Colon (tissue), 2 donors: ENCODE data around the gene ZNF91.
"Not testable (repeated sequence)": the region's sequence is repeated elsewhere in the genome, so short reads cannot be mapped to it uniquely, and the experiment has no call there.

ENCODE experiments used
- FAIRE-seq: peaks from 2 replicates; lab custom pipeline; 2012; peaks lifted over from hg19 to GRCh38; lab: Jason Lieb, UNC
- donor health status: control.
- donor health status: control.

ZNF91 gene

DNA sequence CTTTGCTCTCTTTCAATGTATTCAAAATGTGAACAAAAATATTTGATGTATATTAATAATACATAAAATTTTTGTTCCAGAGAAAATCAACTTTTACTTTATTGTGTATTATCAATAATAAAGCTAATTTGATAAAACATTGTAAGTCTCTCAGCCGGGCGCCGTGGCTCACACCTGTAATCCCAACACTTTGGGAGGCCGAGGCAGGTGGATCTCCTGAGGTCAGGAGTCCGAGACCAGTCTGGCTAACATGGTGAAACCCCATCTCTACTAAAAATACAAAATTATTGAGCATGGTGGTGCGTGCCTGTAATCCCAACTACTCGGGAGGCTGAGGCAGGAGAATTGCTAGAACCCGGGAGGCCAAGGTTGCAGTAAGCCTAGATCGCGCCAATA is 449 bp upstream of the ZNF91 start:
- FAIRE-seq: not testable (repeated sequence)

DNA sequence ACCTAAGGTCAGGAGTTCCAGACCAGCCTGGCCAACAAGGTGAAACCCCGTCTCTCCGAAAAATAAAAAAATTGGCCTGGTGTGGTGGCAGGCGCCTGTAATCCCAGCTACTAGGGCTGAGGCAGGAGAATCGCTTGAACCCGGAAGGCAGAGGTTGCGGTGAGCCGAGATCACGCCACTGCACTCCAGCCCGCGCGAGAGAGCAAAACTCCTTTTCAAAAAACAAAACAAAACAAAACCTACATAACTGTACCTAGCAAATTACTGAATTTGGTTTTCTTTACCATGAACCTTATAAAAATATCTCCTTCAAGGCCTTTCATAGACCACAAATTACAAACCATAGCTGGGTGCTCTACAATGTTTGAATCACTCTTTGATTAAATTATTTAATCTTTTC is 760 bp downstream of the ZNF91 start:
- no peak for FAIRE-seq

DNA sequence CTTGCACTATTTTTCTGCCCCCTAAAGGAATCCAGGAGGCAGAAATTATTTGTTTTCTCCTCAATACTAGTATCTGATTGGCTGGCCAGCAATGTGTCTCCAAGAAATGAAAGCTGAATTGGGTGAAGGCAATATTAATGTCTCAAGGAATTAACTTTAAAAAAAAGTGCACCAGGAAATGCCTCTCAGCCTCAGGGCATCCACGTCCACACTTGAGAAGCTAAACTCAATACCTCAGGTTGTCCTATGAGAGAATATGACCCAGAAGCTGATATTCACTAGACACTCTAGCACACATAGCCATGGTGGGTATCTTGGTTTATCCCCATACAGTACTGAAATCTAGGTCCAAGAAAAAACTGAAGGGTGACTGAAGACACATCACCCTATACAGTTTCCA is 2.1 kb downstream of the ZNF91 start:
- FAIRE-seq: no peak

DNA sequence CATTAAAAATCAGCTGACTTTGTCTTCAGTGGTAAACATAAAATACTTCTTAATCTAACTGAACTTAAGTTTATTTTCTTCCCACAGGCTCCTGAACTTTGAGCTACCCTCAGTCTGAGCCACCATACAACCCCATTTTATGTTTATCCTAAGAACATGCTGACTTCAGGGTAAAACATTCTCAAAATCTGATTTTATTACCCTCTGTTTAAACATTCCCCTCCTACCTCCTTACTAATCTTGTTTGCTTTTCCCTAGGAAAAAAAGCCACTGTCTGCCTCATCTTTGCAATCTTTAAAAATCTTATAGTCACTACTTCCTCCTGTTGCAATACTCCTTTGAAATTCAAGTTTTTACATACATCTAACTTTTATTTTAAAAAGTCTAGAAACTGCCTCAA is 4.0 kb downstream of the ZNF91 start:
- peak; percentile 21 for FAIRE-seq

DNA sequence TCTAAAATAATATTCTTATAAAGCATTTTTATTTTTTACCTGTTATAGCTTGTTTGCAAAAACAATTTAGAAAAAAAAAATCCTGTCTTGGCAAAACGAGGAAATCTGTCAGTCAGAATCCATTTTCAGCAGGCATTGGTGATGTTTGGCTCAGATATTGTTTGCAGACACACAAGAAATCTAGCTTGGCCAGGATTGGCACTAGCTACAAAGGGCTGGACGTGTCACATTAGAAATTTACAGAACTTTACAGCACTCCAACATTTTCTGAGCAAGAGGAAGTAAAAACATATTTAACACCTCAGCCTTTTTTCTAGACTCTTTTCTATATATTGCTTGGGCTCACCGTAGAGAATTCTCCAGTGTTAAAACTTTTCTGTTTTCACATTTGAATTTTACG is 9.9 kb downstream of the ZNF91 start:
- no peak for FAIRE-seq

DNA sequence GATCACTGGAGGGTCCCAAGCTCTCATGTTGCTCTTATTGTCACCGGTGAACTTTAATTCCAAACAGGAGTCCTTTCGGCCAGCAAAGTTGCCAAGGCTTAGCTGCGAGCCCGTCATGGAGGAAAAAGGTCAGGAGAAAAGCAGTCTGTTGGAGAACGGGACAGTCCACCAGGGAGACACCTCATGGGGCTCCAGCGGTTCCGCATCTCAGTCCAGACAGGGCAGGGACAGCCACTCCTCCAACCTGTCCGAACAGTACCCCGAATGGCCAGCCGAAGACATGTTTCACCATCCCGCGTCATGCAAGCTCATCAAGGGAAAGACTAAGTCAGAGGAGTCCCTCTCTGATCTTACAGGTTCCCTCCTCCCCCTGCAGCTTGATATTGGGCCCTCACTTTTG is 10.4 kb downstream of the ZNF91 start:
- no peak for FAIRE-seq

DNA sequence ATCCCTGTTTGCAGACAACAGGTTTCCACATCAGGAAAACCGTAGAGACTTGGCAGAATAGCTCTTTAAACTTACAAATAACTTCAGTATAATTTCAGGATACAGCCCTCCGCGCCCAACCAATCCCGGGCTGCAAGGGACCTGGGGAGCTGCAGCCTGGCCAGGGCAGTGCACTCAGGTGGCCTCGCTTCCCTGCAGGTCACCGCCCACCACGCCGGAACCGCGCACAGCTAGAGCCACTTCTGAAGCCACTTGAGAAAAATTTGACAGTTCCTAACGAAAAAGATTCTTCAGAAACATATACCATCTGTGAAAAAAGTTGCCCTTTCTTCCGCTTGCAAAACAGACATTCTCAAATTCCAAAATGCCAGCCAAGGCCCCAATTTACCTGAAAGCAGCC is 11.1 kb downstream of the ZNF91 start:
- no peak for FAIRE-seq

DNA sequence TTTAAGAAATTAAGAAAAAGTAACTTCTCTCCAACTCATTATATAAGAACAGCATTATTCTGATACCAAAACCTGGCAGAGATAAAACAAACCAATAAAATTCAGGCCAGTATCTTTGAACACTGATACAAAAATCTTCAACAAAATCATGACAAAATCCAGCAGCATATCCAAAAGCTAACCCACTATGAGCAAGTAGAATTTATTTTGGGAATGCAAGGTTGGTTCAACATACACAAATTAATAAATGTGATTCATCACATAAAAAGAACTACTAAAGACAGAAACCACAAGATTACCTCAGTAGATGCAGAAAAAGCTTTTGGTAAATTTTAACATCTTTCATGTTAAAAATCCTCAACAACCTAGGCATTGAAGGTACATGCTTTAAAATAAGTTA is 12.3 kb downstream of the ZNF91 start:
- no peak for FAIRE-seq

DNA sequence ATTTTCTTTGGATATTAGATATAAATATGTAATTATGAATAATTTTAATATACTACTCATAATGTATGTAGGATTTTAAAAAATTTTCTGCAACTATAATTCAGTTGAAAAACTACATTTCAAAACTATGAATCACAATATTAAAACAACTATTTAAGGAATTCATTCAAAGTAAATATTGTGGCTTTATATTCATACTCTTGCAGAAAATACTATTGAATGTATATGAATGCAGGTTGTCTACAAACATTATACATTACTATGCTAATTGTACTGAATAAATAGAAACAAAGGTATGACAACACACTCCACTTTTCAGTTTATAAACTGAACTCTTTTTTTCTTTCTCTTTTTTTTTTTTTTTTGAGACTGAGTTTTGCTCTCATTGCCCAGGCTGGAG is 14.2 kb downstream of the ZNF91 start:
- peak; percentile 51 for FAIRE-seq

DNA sequence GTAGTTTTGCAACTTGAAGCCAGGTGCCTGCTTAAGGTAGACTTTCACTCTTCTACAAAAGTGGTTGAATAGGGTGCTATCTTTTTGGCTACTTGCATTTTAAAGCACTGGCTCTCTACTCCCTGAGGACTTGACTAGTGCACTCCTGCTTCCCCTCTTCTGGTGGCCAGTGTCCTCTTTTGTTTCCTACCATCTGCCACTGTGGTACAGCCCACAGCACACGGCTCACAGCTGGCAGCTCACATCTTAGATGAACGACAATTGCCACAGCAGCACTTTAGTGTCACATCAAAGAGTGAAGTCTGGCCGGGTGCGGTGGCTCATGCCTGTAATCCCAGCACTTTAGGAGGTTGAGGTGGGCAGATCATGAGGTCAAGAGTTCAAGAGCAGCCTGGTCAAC is 15.6 kb downstream of the ZNF91 start:
- FAIRE-seq: not testable (repeated sequence)

DNA sequence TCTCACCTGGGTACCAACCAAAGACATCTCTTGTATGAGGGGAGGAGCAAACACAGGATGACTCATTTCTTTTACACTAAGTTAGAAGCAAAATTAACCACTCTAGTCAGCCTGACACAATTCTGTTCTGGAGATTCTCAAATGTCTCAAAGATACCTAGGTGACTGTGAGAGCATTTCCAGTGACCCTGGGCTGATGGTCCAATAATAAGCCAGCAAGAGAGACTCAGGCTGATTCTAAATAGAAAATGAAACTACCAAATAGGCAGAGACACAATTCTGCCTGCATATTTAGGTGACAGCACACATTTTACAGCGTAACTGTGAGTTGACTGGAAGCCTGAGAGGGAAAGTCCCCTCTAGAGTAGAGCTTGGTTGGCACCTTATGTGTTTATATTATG is 16.3 kb downstream of the ZNF91 start:
- FAIRE-seq: no peak

DNA sequence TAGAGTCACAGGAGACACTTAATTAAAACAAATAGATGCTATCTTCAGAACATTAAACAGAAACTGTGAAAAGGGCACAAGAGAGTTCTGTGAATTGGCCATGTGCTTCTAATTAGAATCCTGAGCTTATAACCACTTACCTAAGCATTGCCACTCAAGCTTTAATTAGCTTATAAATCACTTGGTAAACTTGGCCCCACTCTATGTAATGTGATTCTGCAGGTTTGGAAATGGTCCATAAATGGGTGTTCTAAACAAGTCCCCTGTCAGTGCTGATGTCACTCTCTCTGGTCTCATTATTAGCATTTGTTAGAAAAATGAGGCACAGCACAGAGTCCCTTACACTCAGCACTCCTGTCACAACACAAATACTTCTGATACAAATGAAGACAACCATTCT is 18.0 kb downstream of the ZNF91 start:
- FAIRE-seq: no peak

DNA sequence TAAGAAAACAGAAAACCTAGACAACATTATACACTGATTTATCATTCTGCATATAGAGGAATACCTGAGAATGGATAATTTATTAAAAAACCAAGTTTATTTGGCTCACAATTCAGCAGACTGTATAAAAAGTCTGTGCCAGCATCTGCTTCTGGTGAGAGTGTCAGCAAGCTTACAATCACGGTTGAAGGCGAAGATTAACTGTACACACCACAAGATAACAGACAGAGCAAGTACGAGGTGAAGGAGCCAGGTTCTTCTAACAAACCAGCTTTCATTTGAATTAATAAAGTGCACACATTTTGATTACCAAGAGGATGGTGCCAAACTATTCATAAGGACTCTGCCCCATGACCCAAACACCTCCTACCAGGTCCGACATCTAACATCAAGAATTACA is 28.8 kb downstream of the ZNF91 start:
- no peak for FAIRE-seq

DNA sequence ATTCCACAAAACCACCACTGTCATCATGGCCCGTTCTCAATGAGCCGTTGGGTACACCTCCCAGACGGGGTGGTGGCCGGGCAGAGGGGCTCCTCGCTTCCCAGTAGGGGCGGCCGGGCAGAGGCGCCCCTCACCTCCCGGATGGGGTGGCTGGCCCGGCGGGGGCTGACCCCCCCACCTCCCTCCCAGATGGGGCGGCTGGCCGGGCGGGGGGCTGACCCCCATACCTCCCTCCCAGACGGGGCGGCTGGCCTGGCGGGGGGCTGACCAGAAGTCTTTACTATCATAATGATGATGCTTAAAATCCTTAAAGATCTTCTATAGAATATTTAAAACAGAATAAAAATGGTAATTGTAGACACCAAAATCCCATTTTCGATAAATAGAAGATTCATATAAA is 29.2 kb downstream of the ZNF91 start:
- FAIRE-seq: not testable (repeated sequence)

DNA sequence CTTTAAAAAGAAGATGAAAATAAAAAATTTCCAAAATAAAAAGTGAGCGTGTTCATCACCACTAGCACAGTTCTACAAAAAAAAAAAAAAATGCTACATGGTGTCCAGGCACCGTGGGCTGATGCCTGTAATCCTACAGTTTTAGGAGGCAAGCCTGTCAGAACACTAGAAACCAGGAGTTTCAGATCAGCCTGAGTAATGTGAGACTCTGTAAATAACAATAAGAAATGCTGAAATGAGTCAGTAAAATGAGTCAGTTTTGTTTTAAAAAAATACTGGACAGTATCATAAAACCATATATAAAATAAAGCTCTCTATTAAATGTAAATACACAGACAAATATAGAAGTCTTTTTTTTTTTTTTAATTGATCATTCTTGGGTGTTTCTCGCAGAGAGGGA is 30.0 kb downstream of the ZNF91 start:
- no peak for FAIRE-seq

DNA sequence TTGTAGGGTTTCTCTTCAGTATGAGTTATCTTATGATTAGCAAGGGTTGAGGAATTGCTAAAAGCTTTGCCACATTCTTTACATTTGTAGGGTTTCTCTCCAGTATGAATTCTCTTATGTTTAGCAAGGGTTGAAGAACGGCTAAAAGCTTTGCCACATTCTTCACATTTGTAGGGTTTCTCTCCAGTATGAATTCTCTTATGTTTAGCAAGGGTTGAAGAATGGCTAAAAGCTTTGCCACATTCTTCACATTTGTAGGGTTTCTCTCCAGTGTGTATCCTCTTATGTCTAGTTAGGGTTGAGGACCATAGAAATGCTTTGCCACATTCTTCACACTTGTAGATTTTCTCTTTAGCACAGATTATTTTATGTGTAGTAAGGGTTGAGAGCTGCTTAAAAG is 33.4 kb downstream of the ZNF91 start:
- FAIRE-seq: not testable (repeated sequence)

DNA sequence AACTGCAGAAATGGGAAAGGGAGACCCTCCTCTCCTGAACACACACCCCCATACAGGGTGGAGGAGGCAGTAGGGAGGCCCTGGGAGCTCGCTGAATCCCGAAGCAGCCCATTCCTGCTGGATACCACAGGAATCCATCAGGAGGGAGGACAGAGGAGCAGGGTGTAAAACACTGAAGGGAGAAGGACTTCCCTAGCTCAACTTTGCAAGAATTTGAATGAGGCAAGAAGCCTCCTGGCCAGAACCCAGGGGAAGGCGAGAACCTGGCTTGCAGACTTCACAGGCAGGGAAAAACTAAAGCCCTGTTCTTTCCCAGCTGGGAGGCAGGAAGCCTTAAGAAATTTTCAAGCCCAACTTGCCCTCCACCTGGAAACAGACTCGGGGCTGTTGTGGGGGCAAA is 43.5 kb downstream of the ZNF91 start:
- no peak for FAIRE-seq

DNA sequence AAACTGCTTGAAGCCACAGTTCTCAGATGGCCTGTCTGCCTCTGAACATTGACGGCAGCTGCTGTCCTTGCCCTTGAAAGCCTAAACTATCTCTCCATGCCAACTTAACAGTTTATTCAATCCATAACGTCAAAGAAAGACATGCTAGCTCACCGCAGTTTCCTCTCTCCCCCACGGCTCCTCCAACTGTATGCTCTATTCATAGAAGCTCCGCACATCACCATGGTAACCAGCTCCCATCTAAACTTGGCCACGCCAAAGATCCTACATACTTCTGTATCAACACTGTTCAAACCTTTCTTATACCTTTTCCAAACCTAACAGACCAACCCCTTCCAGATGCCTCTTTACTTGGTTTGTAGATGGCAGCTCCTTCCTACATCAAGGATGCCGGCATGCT is 48.6 kb downstream of the ZNF91 start:
- FAIRE-seq: no peak

DNA sequence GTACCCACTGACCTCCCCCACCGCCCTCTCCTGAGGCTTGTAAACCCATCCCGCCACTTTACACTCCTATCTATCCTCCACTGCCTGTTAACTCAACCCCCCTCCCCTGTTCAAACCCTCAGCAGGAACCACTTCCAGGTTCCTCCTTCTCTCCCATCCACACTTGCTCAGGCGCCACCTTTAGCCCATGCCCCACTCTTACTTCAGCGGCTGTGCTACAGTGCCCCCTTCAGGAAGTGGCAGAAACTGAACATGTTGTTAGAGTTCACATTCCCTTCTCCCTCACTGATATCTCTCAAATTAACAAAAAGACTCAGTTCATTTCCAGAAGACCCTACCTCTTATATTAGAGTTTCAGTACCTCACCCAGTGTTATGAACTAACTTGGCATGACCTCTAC is 49.4 kb downstream of the ZNF91 start:
- no peak for FAIRE-seq

DNA sequence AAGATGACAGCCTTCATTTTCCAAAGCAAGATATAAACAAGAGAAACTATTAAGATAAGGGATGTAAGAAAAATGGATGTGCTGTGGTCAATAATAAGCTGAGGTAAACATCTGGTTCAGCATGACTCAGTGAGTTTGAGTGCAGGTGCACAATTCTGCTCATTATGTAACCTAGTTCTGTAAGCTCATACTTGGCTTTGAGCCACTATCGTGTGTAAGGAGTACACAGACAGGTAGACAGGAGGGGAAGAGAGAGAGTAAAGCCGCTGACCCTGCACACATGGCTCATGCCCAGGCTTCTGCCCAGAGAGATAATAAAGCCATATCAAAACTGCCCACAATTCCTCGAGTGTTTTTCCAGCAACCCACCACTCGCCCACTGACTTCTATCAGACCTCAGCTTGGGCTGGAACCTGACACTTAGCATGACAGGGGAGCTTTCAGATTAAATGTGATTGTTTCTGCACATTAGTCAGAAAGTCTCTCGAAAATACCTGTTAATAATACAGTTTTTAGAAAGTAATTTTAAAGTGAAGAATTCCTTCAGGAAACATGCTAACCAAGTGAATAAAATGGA is 51.7 kb downstream of the ZNF91 start:
- no peak for FAIRE-seq

DNA sequence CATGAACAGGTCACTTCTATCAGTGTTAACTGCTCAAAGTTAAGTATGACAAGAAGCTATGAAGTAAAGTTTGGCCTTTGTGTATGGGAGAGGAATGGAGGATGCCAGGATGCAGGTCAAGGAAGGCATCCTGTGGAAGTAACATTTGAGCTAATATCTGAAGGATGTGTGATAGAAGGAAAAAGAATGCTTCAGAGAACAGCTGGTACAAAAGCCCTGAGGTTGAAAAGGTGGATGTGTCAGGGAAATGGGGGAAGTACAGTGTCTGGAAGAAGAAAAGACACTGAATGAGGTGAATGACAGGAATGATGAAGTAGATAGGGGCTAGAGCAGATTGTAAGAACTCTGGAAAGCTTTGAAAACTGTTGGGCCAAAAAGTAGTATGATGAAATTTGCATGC is 67.1 kb downstream of the ZNF91 start:
- no peak for FAIRE-seq

DNA sequence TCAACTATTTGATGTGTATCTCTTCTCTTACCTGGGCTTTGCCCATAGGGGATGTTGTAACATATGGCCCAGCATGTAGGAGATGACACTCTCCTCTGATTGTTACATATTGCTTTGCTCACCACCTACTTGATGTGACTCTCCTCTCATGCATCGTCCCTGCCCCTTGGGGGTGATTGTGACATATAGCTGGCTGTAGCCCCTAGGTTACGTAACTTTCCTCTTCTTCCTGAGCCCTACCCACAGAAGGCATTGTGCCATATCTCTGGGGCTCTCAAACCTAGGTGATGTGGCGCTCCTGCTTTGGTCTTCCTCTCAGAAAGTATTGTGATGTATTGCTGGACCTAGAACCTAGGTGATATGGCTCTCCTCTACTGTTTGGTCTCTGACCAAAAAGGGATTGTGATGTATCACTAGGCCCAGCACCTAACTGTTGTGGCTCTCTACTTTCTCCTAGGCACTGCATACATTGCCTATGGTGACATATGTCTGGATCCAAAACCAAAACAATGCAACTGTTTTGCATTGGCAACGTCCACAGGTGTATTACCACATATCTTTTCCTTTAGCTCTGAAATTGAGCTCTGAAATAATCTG is 73.2 kb downstream of the ZNF91 start:
- FAIRE-seq: no peak

DNA sequence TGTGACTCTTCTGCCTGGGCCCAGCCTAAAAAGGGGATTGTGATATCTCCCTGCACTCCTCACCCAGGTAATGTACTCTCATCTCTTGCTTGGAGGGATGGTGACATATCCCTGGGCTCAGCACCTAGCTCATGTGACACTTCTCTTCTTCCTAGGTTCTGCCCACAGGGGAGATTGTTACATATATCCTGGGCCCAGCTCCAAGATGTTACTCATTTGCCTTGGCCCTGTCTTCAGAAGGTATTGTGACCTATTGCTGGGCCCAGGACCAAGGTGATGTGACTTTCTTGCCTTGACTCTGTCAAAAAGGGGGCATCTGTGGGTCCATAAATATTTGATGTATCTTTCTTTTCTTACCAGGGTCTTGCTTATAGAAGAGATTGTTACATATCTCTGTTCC is 73.9 kb downstream of the ZNF91 start:
- not testable (repeated sequence) for FAIRE-seq

DNA sequence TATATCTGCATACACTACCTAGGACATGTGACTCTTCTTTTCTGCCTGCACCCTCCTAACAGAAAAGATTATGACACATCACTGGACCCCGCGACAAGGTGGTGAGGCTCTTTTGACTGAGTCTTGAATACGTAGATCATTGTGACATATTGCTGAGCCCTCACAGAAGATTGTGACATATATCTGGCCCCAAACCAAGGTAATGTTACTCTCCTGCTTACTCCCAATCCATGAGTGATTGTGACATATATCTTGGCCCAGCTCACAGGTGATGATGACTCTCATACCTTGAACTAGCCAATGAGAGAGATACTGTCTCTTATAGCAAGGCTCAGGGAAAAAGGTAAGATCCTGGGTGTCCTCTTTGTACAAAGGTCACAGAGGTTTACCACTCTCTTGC is 75.7 kb downstream of the ZNF91 start:
- not testable (repeated sequence) for FAIRE-seq

DNA sequence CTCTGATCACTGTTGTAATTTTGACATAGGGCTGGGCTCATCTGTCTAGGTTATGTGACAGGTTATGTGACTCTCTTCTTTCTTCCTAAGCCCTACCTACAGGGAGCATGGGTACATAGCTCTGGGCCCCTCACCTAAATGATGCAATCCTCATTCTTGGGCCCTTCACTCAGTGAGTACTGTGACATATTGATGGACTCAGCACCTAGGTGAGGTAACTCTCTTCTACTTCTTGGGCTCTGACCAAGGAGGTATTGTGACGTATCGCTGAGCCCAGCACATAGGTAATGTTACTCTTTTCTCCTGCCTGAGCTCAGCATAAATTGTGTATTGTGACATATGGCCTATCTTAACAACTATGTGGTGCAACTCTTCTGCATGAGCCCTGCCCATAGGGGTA is 76.3 kb downstream of the ZNF91 start:
- FAIRE-seq: not testable (repeated sequence)
